GM12878 (cell line): Measurements from ENCODE around the gene RFK. TPM values are rescaled to one million over a fixed set of nuclear protein-coding genes. Genes with fewer than 3 reads are reported as not detected.

Experiments
- ATAC-seq: fragments of 200-7000 bp; cut with Tn5 transposase; 3 replicates; pipeline ENCODE4 v1.9.1; 2020; ENCODE audit warnings: mild to moderate bottlenecking, moderate library complexity
- BruUV-seq: library from RNA; stranded (reverse); fragments of 400-500 nt; replicated peaks from 2 replicates; lab custom pipeline; 2021; lab: Mats Ljungman, UMichigan
- CTCF ChIA-PET: fragments of 300-600 bp; sonication (Branson Sonifier 250); formaldehyde crosslinking; extraction: SDS; loops from one replicate; lab custom pipeline; 2021; ENCODE audit warnings: inconsistent platforms; lab: Yijun Ruan, JAX
- POLR2A ChIA-PET: fragments of 350-600 bp; formaldehyde crosslinking; extraction: SDS; loops from one replicate; lab custom pipeline; 2021; ENCODE audit warnings: inconsistent platforms; lab: Charles Lee
- RAD21 ChIA-PET: fragments of 300-600 bp; sonication (Branson Sonifier 250); formaldehyde crosslinking; loops from one replicate; lab custom pipeline; 2023; ENCODE audit warnings: antibody characterized with exemption; ENCODE audit not compliant: unreplicated experiment; lab: Charles Lee
- SMC1A ChIA-PET: fragments of 300-600 bp; sonication (Branson Sonifier 250); formaldehyde crosslinking; loops from one replicate; lab custom pipeline; 2023; ENCODE audit not compliant: unreplicated experiment, uncharacterized antibody; lab: Charles Lee
- DNase-seq: peaks from one replicate; pipeline ENCODE4 v3.0.0-alpha.2; 2011; ENCODE audit warnings: low read depth, low spot score
- FAIRE-seq: peaks from 3 replicates; lab custom pipeline; 2011; peaks lifted over from hg19 to GRCh38; lab: Jason Lieb, UNC
- H2AFZ ChIP-seq: 2 replicates; pipeline ENCODE4 v1.6.0; 2011; ENCODE audit warnings: low read depth, low read length, control low read depth; ENCODE audit not compliant: control insufficient read depth
- H3K27ac ChIP-seq: 2 replicates; pipeline ENCODE4 v1.5.1; 2011; ENCODE audit warnings: control low read depth; ENCODE audit not compliant: control insufficient read depth, insufficient read depth
- H3K27me3 ChIP-seq, 2 experiments: replicated peaks in 1 of 2; 2 replicates each; pipeline versions ENCODE4 v1.6.0 to v1.6.1; 2011; ENCODE audit warnings: low read length in 1 of 2; ENCODE audit not compliant: control insufficient read depth in 2 of 2, insufficient read depth in 2 of 2
- H3K36me3 ChIP-seq, 2 experiments: 2 replicates each; pipeline ENCODE4 v1.5.1; 2011; ENCODE audit warnings: low read length in 1 of 2; ENCODE audit not compliant: control insufficient read depth in 2 of 2, insufficient read depth in 2 of 2
- H3K4me1 ChIP-seq: 2 replicates; pipeline ENCODE4 v1.6.1; 2011; ENCODE audit warnings: mild to moderate bottlenecking, low read length, moderate library complexity, mixed read lengths; ENCODE audit not compliant: control insufficient read depth, insufficient read depth
- H3K4me2 ChIP-seq: 2 replicates; pipeline ENCODE4 v1.6.0; 2011; ENCODE audit warnings: control low read depth; ENCODE audit not compliant: control insufficient read depth, insufficient read depth
- H3K4me3 ChIP-seq: fragments of 200-600 bp; sonication (generic); 2 replicates; pipeline ENCODE4 v1.5.1; 2016
- H3K79me2 ChIP-seq: 2 replicates; pipeline ENCODE4 v1.6.0; 2011; ENCODE audit warnings: low read length; ENCODE audit not compliant: control insufficient read depth, insufficient read depth
- H3K9ac ChIP-seq: 2 replicates; pipeline ENCODE4 v1.8.0; 2011; ENCODE audit warnings: low read length, control low read depth, mixed read lengths; ENCODE audit not compliant: control insufficient read depth, insufficient read depth
- H3K9me3 ChIP-seq: replicated peaks from 3 replicates; pipeline ENCODE4 v1.5.1; 2011; ENCODE audit warnings: mild to moderate bottlenecking, low read length; ENCODE audit not compliant: control insufficient read depth, insufficient read depth
- H4K20me1 ChIP-seq: 2 replicates; pipeline ENCODE4 v1.6.0; 2011; ENCODE audit not compliant: control insufficient read depth, insufficient read depth
- CEBPZ ChIP-seq: fragments of 150-350 bp; IDR thresholded peaks from 2 replicates; pipeline ENCODE4 v1.6.1; 2016; ENCODE audit warnings: low read depth, low read length
- ELK1 ChIP-seq: IDR thresholded peaks from 2 replicates; pipeline ENCODE4 v1.6.1; 2012; ENCODE audit warnings: low read depth, low read length, improper control_type of control experiment
- FOXK2 ChIP-seq: fragments of 450-650 bp; IDR thresholded peaks from 2 replicates; pipeline ENCODE4 v1.6.1; 2017; ENCODE audit warnings: mild to moderate bottlenecking, moderate library complexity
- IKZF2 ChIP-seq, 2 experiments: fragments of 450-650 bp; IDR thresholded peaks; 2 replicates each; pipeline ENCODE4 v1.6.1; 2017; ENCODE audit warnings: mild to moderate bottlenecking in 2 of 2, moderate library complexity in 2 of 2
- RB1 ChIP-seq: fragments of 450-650 bp; formaldehyde crosslinking; IDR thresholded peaks from 2 replicates; pipeline ENCODE4 v1.6.1; 2017; ENCODE audit warnings: mild to moderate bottlenecking, borderline replicate concordance
- SRF ChIP-seq, 2 experiments: IDR thresholded peaks; 2 replicates each; pipeline ENCODE4 v1.6.1; 2011; ENCODE audit warnings: low read depth in 2 of 2, low read length in 2 of 2, mild to moderate bottlenecking in 1 of 2, moderate library complexity in 1 of 2
- TCF7 ChIP-seq: IDR thresholded peaks from 2 replicates; pipeline ENCODE4 v1.6.1; 2014; ENCODE audit warnings: antibody characterized with exemption, borderline replicate concordance
- WGBS: methylation state at CpG from one replicate; pipeline ENCODE4 v1.1.6; 2016; ENCODE audit warnings: low lambda C conversion rate; ENCODE audit not compliant: insufficient replicate concordance, insufficient coverage; ENCODE audit errors: missing lambda C conversion rate; 5-methylcytosine and 5-hydroxymethylcytosine counted together
- in situ Hi-C: fragments of 300-500 bp; cut with MboI; formaldehyde crosslinking; loops from 9 replicates; pipeline ENCODE4 v1.14.3; 2018; ENCODE audit warnings: mixed read lengths
- intact Hi-C: fragments of 100-400 bp; cut with micrococcal nuclease; formaldehyde crosslinking; loops from one replicate; pipeline ENCODE4 v1.14.2; 2022; ENCODE audit not compliant: unreplicated experiment
- polyA plus RNA-seq, 11 experiments: library from polyadenylated mRNA; depleted of rRNA in 4 of 11; unstranded in 6 of 11; stranded (reverse) in 5 of 11; fragments of >200 nt; fragmentation: Nextera tagmentation in 4 of 11; fragmentation: Illumina TruSeq in 1 of 11; extraction: Ambion mirVana in 4 of 11; extraction: Trizol in 1 of 11; gene quantifications; 1 replicate in 1 of 11; 2 replicates in 10 of 11; pipeline versions ENCODE4 v1.2.1 to v1.2.3, GENCODE V29; 2011 to 2016; ENCODE audit warnings: inconsistent platforms in 2 of 11, missing spikeins in 2 of 11, low read depth in 1 of 11
- total RNA-seq, 4 experiments: library from RNA; depleted of rRNA in 3 of 4; stranded (reverse); fragments of >200 nt in 3 of 4; fragmentation: Illumina TruSeq in 1 of 4; extraction: Trizol in 1 of 4; gene quantifications; 2 replicates each; pipeline versions ENCODE4 v1.2.1 to v1.2.3, GENCODE V29; 2013 to 2021

Gene RFK
- total and polyA plus RNA-seq, 10 of the 15 experiments (the other 5 are each of a cell fraction or from before 2014, with no cell fraction given), result 4.4 to 18.6 (median 11.6) TPM

GRCh38 chr9:76396144-76396543 is 1.9 kb upstream of the RFK start:
- POLR2A ChIA-PET, result no interaction called here
- no peak overlapping the region for H3K27ac ChIP-seq
- H3K79me2 ChIP-seq, result peaks cover 7% of the 10 kb centered on the region
- DNase-seq (no peak), FAIRE-seq (no peak), ATAC-seq (no peak)
- H2AFZ ChIP-seq, result no peak overlapping the region
- in situ Hi-C loops, result no loop called here
- intact Hi-C loops, result no loop called here
- TF ChIP-seq FOXK2 (no peak), CEBPZ (no peak), IKZF2 (IDR thresholded peaks at IDR 0.05) (no peak), RB1 (no peak), SRF (IDR thresholded peaks at IDR 0.05; ENCODE audit: low read depth in 2 of 2, low read length in 2 of 2) (no peak), TCF7 (no peak), ELK1 (no peak)
- no peak overlapping the region for H3K9ac ChIP-seq
- H3K9me3 ChIP-seq, result no peaks in the 10 kb centered on the region
- RAD21 ChIA-PET, result no interaction called here
- H4K20me1 ChIP-seq, result no peaks in the 10 kb centered on the region
- SMC1A ChIA-PET, result interaction anchor here (1.5 kb wide), 1 partner anchor 48 kb away, joined by 4 read pairs; no protein-coding TSS in a partner anchor
- CTCF ChIA-PET, result interaction anchor here (0.6 kb wide), 1 partner anchor 48 kb away, joined by 5 read pairs; no protein-coding TSS in a partner anchor
- H3K36me3 ChIP-seq, result no peaks in the 10 kb centered on the region
- H3K4me2 ChIP-seq, result no peak overlapping the region
- no peaks in the 10 kb centered on the region for H3K27me3 ChIP-seq
- H3K4me3 ChIP-seq, result no peak overlapping the region
- peaks cover 4% of the 10 kb centered on the region for H3K4me1 ChIP-seq
- 83% methylated on average over 6 of the region's 6 CpGs for WGBS
- BruUV-seq, result no TSS peak
